ENCODE data around the gene NGB.

- TF ChIP-seq, protein P1, sequence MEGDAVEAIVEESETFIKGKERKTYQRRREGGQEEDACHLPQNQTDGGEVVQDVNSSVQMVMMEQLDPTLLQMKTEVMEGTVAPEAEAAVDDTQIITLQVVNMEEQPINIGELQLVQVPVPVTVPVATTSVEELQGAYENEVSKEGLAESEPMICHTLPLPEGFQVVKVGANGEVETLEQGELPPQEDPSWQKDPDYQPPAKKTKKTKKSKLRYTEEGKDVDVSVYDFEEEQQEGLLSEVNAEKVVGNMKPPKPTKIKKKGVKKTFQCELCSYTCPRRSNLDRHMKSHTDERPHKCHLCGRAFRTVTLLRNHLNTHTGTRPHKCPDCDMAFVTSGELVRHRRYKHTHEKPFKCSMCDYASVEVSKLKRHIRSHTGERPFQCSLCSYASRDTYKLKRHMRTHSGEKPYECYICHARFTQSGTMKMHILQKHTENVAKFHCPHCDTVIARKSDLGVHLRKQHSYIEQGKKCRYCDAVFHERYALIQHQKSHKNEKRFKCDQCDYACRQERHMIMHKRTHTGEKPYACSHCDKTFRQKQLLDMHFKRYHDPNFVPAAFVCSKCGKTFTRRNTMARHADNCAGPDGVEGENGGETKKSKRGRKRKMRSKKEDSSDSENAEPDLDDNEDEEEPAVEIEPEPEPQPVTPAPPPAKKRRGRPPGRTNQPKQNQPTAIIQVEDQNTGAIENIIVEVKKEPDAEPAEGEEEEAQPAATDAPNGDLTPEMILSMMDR (IDR thresholded peaks at IDR 0.05), result no peak
- no peak for TF ChIP-seq POLR2A (IDR thresholded peaks at IDR 0.05)
Observed at GRCh38 chr14:77268989-77269600, 1.9 kb downstream of the NGB start.
